HEK293 (cell line): ENCODE data around the gene PRKRA.

Source experiments
- CTCF ChIP-seq: fragments of 450-650 bp; formaldehyde crosslinking; IDR thresholded peaks from 2 replicates; pipeline ENCODE4 v1.5.1; 2016; ENCODE audit warnings: missing biosample characterization, missing genetic modification characterization
- MEIS1 ChIP-seq: sonication (generic); formaldehyde crosslinking; IDR thresholded peaks from 2 replicates; pipeline ENCODE4 v1.8.1; 2022; ENCODE audit warnings: missing genetic modification reagents, mild to moderate bottlenecking, borderline replicate concordance
- YY1 ChIP-seq: fragments of 450-650 bp; formaldehyde crosslinking; IDR thresholded peaks from 2 replicates; pipeline ENCODE4 v1.5.1; 2018; ENCODE audit warnings: missing biosample characterization, missing genetic modification characterization
- ZNF184 ChIP-seq: fragments of 450-650 bp; IDR thresholded peaks from 2 replicates; pipeline ENCODE4 v1.5.1; 2018; ENCODE audit warnings: missing biosample characterization, mild to moderate bottlenecking, missing genetic modification characterization
- TF ChIP-seq, protein P1 (sequence below): fragments of 450-650 bp; formaldehyde crosslinking; IDR thresholded peaks from 2 replicates; pipeline ENCODE4 v1.5.1; 2016; ENCODE audit warnings: missing biosample characterization, missing genetic modification characterization

GRCh38 chr2:178482437-178482836, 31.5 kb upstream of the PRKRA start:
- no peak for TF ChIP-seq CTCF
- TF ChIP-seq, protein P1, sequence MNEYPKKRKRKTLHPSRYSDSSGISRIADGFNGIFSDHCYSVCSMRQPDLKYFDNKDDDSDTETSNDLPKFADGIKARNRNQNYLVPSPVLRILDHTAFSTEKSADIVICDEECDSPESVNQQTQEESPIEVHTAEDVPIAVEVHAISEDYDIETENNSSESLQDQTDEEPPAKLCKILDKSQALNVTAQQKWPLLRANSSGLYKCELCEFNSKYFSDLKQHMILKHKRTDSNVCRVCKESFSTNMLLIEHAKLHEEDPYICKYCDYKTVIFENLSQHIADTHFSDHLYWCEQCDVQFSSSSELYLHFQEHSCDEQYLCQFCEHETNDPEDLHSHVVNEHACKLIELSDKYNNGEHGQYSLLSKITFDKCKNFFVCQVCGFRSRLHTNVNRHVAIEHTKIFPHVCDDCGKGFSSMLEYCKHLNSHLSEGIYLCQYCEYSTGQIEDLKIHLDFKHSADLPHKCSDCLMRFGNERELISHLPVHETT: no peak
- TF ChIP-seq MEIS1 (CRISPR knock-in tag): no peak
- no peak for TF ChIP-seq YY1 (tag by site-specific recombination)
- TF ChIP-seq ZNF184 (tag by site-specific recombination): no peak
